HG03575 (cell line): ENCODE results near the gene C1orf116.

ENCODE experiments used
- ATAC-seq: cut with Tn5 transposase; IDR thresholded peaks from one replicate; pipeline ENCODE4 v1.9.1; 2021; ENCODE audit not compliant: unreplicated experiment, insufficient number of reproducible peaks, low FRiP score; ENCODE audit errors: extremely low read depth

The C1orf116 gene

GRCh38 chr1:207007352-207008033 lies 25.1 kb downstream of the C1orf116 start:
- ATAC-seq, result no peak

GRCh38 chr1:207006914-207007313 lies 25.6 kb downstream of the C1orf116 start:
- ATAC-seq, result no peak

GRCh38 chr1:207006083-207006482 lies 26.5 kb downstream of the C1orf116 start:
- ATAC-seq, result no peak

- ATAC-seq, result no peak
Measured at GRCh38 chr1:207004931-207005830, 27.4 kb downstream of the C1orf116 start.

DNA sequence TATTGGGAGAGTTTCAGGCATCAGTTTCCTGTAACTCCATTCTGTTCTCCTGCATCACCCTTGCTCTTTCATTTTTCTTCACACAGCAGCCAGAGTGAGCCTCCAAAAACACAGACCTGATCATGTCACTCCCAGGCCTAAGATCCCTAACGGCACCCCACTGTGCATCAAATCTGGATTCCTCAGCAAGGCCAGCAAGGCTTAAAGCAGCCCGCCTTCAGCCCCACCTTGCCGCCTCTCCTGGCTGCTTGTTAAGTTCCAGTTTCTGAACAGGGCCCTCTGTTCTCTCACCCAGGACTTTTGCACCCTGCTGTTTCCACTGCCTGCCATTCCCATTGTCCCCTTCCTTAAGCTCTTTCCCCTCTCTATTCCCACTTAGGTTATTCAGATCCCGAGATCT lies 29.3 kb downstream of the C1orf116 start:
- no peak for ATAC-seq

GRCh38 chr1:207002724-207003146 lies 29.8 kb downstream of the C1orf116 start:
- no peak for ATAC-seq

GRCh38 chr1:207001492-207002245 lies 30.9 kb downstream of the C1orf116 start:
- ATAC-seq, result no peak

GRCh38 chr1:207000651-207001291 lies 31.8 kb downstream of the C1orf116 start:
- no peak for ATAC-seq

DNA sequence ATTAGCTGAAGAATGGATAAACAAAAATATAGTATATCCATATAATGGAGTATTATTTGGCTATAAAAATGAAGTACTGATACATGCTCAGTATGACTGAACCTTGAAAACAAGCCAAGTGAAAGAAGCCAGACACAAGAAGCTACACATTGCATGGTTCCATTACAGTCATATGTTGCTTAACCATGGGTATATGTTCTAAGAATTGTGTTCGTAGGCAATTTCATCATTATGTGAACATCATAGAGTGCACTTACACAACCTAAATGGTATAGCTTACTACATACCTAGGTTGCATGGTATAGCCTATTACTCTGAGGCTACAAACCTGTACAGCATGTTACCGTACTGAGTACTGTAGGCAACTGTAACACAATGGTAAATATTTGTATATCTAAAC lies 33.7 kb downstream of the C1orf116 start:
- ATAC-seq, result no peak

GRCh38 chr1:206992790-206993189 lies 39.8 kb downstream of the C1orf116 start:
- ATAC-seq, result no peak

DNA sequence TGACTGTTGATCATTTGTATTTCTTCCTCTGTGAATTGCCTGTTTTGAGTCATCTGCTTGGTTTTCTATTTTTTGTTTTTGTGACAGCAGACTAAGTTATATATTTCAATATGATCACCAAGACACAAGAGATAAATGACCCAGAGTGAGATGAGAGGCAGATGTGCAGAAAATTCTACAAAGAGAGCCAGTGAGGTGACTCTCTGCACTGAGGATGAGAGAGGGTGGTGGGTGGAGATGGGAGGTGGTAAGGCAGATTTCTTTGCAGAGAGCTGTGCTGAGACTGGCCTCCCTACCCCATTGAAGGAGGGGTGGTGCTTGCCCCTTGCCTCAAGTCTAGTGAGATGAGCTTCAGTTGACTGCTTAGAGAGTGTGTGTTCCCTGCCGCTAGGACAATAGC lies 44.7 kb downstream of the C1orf116 start:
- no peak for ATAC-seq

DNA sequence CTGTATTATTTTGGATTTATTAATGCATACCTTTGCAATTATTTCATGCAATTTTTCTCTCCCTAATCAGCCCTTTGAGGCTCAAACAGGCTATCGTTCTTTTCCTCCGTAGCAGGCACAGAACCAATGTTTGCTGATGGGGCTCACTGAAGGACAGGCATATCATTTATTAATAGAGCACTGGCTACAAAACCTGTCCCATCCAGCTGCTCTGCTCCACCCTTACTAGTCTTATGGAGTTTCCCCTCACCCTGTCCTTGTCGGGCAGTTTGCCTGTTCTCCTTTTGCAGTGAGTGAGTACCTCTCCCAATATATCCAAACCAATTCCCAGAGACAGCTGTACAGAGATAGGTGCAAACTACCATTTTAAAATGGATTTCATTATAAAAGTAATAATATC lies 45.7 kb downstream of the C1orf116 start:
- no peak for ATAC-seq

DNA sequence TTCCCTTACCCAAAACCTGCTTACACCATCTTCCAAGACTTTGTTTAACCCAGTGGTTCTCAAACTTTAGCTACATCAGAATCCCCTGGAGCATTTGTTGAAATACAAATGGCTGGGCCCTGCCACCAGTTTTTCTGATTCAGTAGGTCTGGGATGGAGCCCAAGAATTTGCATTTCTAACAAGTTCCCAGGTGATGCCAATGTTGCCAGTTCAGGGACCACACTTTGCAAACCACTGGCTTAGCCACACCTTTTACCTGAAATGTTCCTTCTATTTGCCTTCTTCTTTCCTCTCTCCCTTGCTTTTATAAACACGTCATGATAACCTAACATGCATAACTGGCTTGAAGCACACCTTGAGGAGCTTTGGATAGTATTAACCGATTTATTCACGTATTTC lies 46.2 kb downstream of the C1orf116 start:
- no peak for ATAC-seq

DNA sequence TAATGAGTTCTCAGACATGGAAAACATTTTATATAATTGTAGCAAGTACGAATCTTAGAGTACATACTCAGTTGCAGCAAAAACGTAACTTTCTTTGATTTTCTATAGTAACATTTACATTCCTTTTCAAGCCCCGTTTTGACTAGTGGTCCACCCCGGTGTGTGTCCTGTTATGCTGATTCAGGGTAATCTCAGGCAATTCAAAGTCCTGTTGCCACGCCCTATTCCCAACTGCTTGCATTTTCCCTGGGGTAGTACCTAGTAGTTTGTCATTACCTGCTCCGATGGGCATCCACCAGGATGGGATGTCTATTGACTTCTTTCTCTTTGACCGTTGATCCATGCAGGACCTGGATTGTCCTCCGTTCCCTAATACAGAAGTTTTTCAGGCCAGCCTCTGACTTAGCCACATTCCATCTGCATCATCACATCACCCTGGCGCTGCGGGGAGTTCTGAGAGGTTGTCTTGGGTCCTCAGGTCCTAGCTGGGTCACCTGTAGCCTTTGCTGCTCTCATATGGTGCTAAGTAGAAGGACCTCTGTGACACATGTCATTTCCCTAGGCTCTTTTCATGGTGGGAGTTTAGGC lies 47.3 kb downstream of the C1orf116 start:
- no peak for ATAC-seq

DNA sequence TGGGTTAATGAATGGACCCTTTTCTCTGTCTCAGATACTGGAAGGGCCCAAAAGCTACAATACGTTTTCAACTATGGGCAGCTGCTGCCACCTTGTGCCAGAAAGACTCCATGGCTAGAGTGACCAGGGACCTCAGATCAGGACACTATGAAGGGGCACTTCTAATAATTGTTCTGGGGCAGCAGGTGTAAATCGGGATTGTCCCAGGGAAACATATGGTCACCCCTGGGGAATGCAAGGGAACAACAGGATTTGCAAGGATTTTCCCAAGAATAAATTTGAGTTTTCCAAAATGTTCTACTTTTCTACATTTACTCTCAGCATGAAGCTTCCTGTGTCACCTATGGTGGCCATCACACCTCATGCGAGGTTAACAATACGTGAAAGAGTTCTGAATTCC lies 50.3 kb downstream of the C1orf116 start:
- ATAC-seq, result no peak

DNA sequence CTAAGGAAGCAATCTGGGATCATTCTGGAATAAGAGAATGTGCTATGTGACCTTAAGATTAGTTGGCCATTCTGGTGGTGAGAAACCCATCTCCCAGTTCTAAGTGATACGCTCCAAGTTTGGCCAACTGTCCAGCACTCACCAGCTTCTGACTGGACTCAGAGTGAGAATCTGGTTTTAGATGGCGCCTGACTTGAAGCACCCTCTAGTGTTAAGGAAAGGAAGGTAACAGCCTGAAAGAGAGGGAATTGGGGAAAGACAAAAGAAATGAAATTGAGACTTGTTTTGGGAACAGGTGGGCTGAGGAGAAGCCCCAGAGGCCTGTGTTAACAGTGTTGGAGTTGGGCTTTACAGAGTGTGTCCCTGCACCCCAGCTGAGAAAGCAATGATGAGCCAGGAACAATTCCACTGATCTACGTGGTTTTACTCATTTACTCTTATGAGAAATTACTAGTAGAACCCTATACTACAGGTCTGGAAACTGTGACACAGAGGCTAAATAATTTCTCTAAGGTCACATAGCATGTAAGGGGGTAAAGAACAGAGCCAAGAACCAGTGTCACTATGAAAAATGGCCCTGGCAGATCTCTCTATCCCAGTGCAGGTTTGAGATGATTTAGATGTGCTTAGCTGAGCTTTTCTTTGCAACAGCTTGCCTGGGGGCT lies 53.0 kb downstream of the C1orf116 start:
- no peak for ATAC-seq

GRCh38 chr1:206978259-206978658 lies 54.3 kb downstream of the C1orf116 start:
- ATAC-seq, result no peak

- ATAC-seq, result no peak
Measured at GRCh38 chr1:206975306-206975705, 57.2 kb downstream of the C1orf116 start.
